GM12878 (cell line): Measurements from ENCODE around the gene LRRC10B.

Experiments
- CREM ChIP-seq: IDR thresholded peaks from 2 replicates; pipeline ENCODE4 v1.6.1; 2014; ENCODE audit warnings: antibody characterized with exemption, low read depth
- ESRRA ChIP-seq: IDR thresholded peaks from 2 replicates; pipeline ENCODE4 v1.6.1; 2012; ENCODE audit warnings: mild to moderate bottlenecking, low read length, improper control_type of control experiment
- EZH2 ChIP-seq: IDR thresholded peaks from 2 replicates; pipeline ENCODE4 v1.6.1; 2012; ENCODE audit warnings: low read depth, mild to moderate bottlenecking, control low read depth, inconsistent platforms, low read length, borderline replicate concordance; ENCODE audit not compliant: control insufficient read depth
- FOXK2 ChIP-seq: fragments of 450-650 bp; IDR thresholded peaks from 2 replicates; pipeline ENCODE4 v1.6.1; 2017; ENCODE audit warnings: mild to moderate bottlenecking, moderate library complexity
- GABPA ChIP-seq: IDR thresholded peaks from 2 replicates; pipeline ENCODE4 v1.6.1; 2014; ENCODE audit warnings: antibody characterized with exemption, low read depth, mild to moderate bottlenecking, inconsistent platforms
- HDGF ChIP-seq: fragments of 450-650 bp; IDR thresholded peaks from 2 replicates; pipeline ENCODE4 v1.6.1; 2016; ENCODE audit warnings: antibody characterized with exemption
- MXI1 ChIP-seq: fragments of 150-350 bp; IDR thresholded peaks from 2 replicates; pipeline ENCODE4 v1.6.1; 2011; ENCODE audit warnings: low read depth, mild to moderate bottlenecking, inconsistent platforms, low read length, improper control_type of control experiment
- SRF ChIP-seq, 2 experiments: IDR thresholded peaks; 2 replicates each; pipeline ENCODE4 v1.6.1; 2011; ENCODE audit warnings: low read depth in 2 of 2, low read length in 2 of 2, mild to moderate bottlenecking in 1 of 2, moderate library complexity in 1 of 2
- ZNF24 ChIP-seq: fragments of 450-650 bp; IDR thresholded peaks from 2 replicates; pipeline ENCODE4 v1.6.1; 2017; ENCODE audit warnings: antibody characterized with exemption, mild to moderate bottlenecking
- TF ChIP-seq, protein P1 (sequence below), 3 experiments: IDR thresholded peaks in 2 of 3; conservative IDR thresholded peaks in 1 of 3; 2 replicates each; pipeline ENCODE4 v1.5.1; 2011; ENCODE audit warnings: low read depth in 3 of 3, low read length in 3 of 3, mild to moderate bottlenecking in 3 of 3, control low read depth in 2 of 3, moderate library complexity in 2 of 3, inconsistent platforms in 1 of 3, mixed read lengths in 1 of 3; ENCODE audit not compliant: control insufficient read depth in 2 of 3, insufficient read depth in 1 of 3; ENCODE audit errors: extremely low read depth in 1 of 3

DNA sequence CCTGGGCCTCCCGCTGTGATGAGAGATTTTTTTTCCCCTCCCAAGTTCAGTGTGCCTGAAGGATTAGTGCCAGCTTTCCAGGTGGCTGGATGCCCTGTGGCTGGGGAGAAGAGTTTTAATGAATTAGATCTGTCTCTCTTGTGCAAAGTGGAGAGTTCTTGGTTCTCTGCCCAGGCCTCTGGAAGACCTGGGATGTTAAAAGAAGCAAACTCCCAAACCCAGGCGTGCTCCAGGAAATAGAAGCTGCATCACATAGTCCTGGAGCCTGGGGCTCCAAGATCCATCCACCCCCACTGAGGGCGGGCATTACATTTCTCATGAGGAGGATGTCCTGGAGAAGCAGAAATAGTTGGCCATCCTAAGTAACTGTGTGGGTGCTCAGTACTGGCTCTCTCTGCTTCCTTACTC, 48.1 kb upstream of the LRRC10B start:
- TF ChIP-seq GABPA = no peak
- no peak for TF ChIP-seq SRF (IDR thresholded peaks at IDR 0.05; ENCODE audit: low read depth in 2 of 2, low read length in 2 of 2)
- no peak for TF ChIP-seq CREM
- no peak for TF ChIP-seq MXI1
- TF ChIP-seq, protein P1, sequence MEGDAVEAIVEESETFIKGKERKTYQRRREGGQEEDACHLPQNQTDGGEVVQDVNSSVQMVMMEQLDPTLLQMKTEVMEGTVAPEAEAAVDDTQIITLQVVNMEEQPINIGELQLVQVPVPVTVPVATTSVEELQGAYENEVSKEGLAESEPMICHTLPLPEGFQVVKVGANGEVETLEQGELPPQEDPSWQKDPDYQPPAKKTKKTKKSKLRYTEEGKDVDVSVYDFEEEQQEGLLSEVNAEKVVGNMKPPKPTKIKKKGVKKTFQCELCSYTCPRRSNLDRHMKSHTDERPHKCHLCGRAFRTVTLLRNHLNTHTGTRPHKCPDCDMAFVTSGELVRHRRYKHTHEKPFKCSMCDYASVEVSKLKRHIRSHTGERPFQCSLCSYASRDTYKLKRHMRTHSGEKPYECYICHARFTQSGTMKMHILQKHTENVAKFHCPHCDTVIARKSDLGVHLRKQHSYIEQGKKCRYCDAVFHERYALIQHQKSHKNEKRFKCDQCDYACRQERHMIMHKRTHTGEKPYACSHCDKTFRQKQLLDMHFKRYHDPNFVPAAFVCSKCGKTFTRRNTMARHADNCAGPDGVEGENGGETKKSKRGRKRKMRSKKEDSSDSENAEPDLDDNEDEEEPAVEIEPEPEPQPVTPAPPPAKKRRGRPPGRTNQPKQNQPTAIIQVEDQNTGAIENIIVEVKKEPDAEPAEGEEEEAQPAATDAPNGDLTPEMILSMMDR (IDR thresholded peaks at IDR 0.05 in 2 of 3, conservative IDR thresholded peaks at IDR 0.05 in 1 of 3; ENCODE audit: control insufficient read depth in 2 of 3, extremely low read depth in 1 of 3, insufficient read depth in 1 of 3, low read depth in 3 of 3, low read length in 3 of 3) = no peak
- TF ChIP-seq ESRRA = no peak
- no peak for TF ChIP-seq EZH2
- no peak for TF ChIP-seq FOXK2
- TF ChIP-seq ZNF24 = no peak
- no peak for TF ChIP-seq HDGF
